Measurements from ENCODE around the gene STAT5B. TPM values are rescaled to one million over a fixed set of nuclear protein-coding genes. Genes with fewer than 3 reads are reported as not detected.
A peak's percentile ranks its signal among the peaks of the same experiment; 100 is the strongest.
"Not testable (repeated sequence)": the region's sequence is repeated elsewhere in the genome, so short reads cannot be mapped to it uniquely, and the experiment has no call there.

STAT5B gene
- total and polyA plus RNA-seq, 2 donors (not counting 1 experiment from before 2014, with no cell fraction given) = 24.4 to 29.6 TPM

GRCh38 chr17:42224651-42225050 is 51.5 kb downstream of the STAT5B start:
- Histone ChIP-seq H2AFZ (ENCODE audit: low read length) (no peak overlapping the region), H3K9me3 (ENCODE audit: control insufficient read depth, insufficient read depth, low read depth, low read length) (no peaks in the 10 kb centered on the region), H3K79me2 (ENCODE audit: control insufficient read depth, insufficient read depth, low read length) (no peaks in the 10 kb centered on the region), H3K27ac (ENCODE audit: insufficient read depth, low read length) (no peak overlapping the region), H3K4me2 (ENCODE audit: extremely low read depth, insufficient read depth, low read length) (no peak overlapping the region), H3K4me1 (ENCODE audit: control insufficient read depth, extremely low read depth, insufficient read depth, low read length) (peaks cover 2% of the 10 kb centered on the region), H3K36me3 (ENCODE audit: control insufficient read depth, insufficient read depth, low read length) (peaks cover 8% of the 10 kb centered on the region), H4K20me1 (ENCODE audit: control insufficient read depth, extremely low read depth, insufficient read depth, low read length) (no peaks in the 10 kb centered on the region), H3K4me3 (replicated peaks in 1 of 4; ENCODE audit: control extremely low read depth in 1 of 4, insufficient read depth in 1 of 4, low read depth in 3 of 4, low read length in 4 of 4) (no peak overlapping the region), H3K9ac (ENCODE audit: insufficient read depth, low read length) (no peak overlapping the region), H3K27me3 (ENCODE audit: control insufficient read depth, insufficient read depth, low read length) (no peaks in the 10 kb centered on the region)
- DNase-seq (ENCODE audit: low read depth in 2 of 2) = no peak
- TF ChIP-seq EZH2 (IDR thresholded peaks at IDR 0.05; ENCODE audit: low read length, missing control alignments) (no peak), CTCF (conservative IDR thresholded peaks at IDR 0.05 in 1 of 2, IDR thresholded peaks at IDR 0.05 in 1 of 2; ENCODE audit: low read depth in 1 of 2, low read length in 2 of 2) (no peak)

- Histone ChIP-seq H3K4me1 (ENCODE audit: control insufficient read depth, extremely low read depth, insufficient read depth, low read length) (no peaks in the 10 kb centered on the region), H4K20me1 (ENCODE audit: control insufficient read depth, extremely low read depth, insufficient read depth, low read length) (no peaks in the 10 kb centered on the region), H3K9me3 (ENCODE audit: control insufficient read depth, insufficient read depth, low read depth, low read length) (no peaks in the 10 kb centered on the region), H3K36me3 (ENCODE audit: control insufficient read depth, insufficient read depth, low read length) (peaks cover 11% of the 10 kb centered on the region), H3K27ac (ENCODE audit: insufficient read depth, low read length) (no peak overlapping the region), H3K9ac (ENCODE audit: insufficient read depth, low read length) (no peak overlapping the region), H3K4me2 (ENCODE audit: extremely low read depth, insufficient read depth, low read length) (no peak overlapping the region), H3K79me2 (ENCODE audit: control insufficient read depth, insufficient read depth, low read length) (no peaks in the 10 kb centered on the region), H2AFZ (ENCODE audit: low read length) (no peak overlapping the region), H3K27me3 (ENCODE audit: control insufficient read depth, insufficient read depth, low read length) (no peaks in the 10 kb centered on the region), H3K4me3 (replicated peaks in 1 of 4; ENCODE audit: control extremely low read depth in 1 of 4, insufficient read depth in 1 of 4, low read depth in 3 of 4, low read length in 4 of 4) (no peak overlapping the region)
- TF ChIP-seq EZH2 (IDR thresholded peaks at IDR 0.05; ENCODE audit: low read length, missing control alignments) (no peak), CTCF (conservative IDR thresholded peaks at IDR 0.05 in 1 of 2, IDR thresholded peaks at IDR 0.05 in 1 of 2; ENCODE audit: low read depth in 1 of 2, low read length in 2 of 2) (peak; percentile 61 to 77)
- peak; percentile 32 to 72 for DNase-seq (ENCODE audit: low read depth in 2 of 2)
Observed at GRCh38 chr17:42221886-42222745, 54.1 kb downstream of the STAT5B start.

- not testable (repeated sequence) for H3K4me1 ChIP-seq (ENCODE audit: control insufficient read depth, extremely low read depth, insufficient read depth, low read length); H3K27ac ChIP-seq (ENCODE audit: insufficient read depth, low read length); H3K9ac ChIP-seq (ENCODE audit: insufficient read depth, low read length); H3K79me2 ChIP-seq (ENCODE audit: control insufficient read depth, insufficient read depth, low read length); DNase-seq (ENCODE audit: low read depth in 2 of 2); H2AFZ ChIP-seq (ENCODE audit: low read length); H3K4me3 ChIP-seq (replicated peaks in 1 of 4; ENCODE audit: control extremely low read depth in 1 of 4, insufficient read depth in 1 of 4, low read depth in 3 of 4, low read length in 4 of 4); H3K27me3 ChIP-seq (ENCODE audit: control insufficient read depth, insufficient read depth, low read length); H3K9me3 ChIP-seq (ENCODE audit: control insufficient read depth, insufficient read depth, low read depth, low read length); H3K4me2 ChIP-seq (ENCODE audit: extremely low read depth, insufficient read depth, low read length); H4K20me1 ChIP-seq (ENCODE audit: control insufficient read depth, extremely low read depth, insufficient read depth, low read length)
- peaks cover 11% of the 10 kb centered on the region for H3K36me3 ChIP-seq (ENCODE audit: control insufficient read depth, insufficient read depth, low read length)
Observed at GRCh38 chr17:42219280-42219679, 56.9 kb downstream of the STAT5B start.

All from fibroblast of lung (primary cell).